CD4-positive, alpha-beta T cell treated with Interleukin-21 for 1 hour (primary cell): ENCODE results near the gene NEUROD6.

Source experiments
- DNase-seq: peaks from one replicate; pipeline ENCODE4 v3.0.0-alpha.2; 2020

The NEUROD6 gene

DNA sequence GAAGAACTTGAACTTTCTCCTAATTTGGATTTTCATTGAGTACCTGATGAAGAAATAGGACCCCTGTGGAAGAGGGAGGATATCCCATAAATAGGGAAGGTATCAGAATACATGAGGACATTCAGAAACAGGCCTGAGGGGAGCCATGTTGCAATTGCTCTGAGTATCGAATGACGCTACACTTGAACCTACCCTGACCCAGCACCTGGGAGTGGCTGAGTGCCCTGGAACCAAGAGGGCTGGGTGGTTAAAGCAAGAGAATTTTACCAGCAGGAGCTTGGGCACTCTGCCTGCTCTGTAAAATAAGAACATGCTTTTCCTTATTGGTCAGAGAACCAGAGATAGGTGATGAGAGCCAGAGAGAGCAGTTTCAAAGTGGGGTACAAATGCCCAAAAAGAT lies 7.2 kb downstream of the NEUROD6 start:
- DNase-seq = no peak

DNA sequence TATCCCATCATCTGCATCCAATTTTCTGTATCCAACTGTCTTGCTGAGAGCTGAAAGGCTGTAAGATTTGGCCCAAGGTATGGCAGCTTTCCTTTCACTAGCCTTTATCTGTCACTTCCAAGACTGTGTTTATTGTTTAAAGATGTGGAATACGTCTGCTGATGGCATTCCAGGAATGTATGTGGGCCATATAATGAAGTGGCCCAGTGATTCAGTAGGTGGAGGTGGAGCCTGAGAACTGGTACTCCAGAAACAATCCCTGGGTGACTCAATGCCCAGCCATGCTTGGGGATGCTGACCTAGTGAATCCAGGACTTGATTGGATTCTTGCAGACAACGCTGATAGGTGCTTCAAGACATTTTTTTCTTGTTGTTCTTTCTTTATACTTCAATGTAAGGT lies 13.5 kb downstream of the NEUROD6 start:
- no peak for DNase-seq

- DNase-seq = no peak
Measured at GRCh38 chr7:31326416-31326815, 14.1 kb downstream of the NEUROD6 start.

DNA sequence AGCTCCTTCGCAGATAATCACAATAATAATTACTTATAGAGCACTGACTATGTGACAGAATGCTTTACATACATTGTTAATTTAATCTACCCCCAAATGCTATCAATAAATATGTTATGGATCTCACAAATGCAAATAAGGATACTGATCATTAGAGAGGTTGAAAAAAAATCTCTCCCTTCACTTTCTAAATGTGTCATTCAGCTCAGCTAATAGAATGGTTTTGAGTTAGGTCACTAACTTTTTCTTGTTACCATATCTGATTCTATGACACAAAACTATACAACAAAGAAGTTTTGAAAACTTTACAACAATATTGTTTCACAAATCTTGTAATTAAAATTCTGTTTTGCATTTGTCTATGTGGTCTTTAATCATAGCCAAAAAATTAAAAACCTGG lies 17.4 kb downstream of the NEUROD6 start:
- no peak for DNase-seq

DNA sequence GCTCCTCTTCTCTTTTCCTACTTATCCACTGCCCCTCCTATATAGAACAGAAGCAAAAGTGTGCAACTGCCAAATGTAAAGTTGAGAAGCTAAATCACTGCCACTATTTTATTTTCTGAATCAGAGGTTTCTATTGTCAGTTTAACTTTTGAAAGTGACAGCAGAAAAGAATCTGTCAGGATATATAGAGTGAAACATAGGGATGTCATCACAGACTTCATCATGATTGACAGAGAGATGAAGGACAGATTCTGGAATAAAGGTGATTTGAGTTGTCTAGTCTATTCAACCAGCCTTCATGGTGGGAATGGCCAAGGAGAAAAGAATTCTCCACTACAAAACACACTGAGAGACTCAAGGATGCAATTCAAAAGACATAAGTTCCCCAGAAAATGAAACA lies 19.9 kb downstream of the NEUROD6 start:
- DNase-seq = no peak

- DNase-seq = no peak
Measured at GRCh38 chr7:31318313-31318712, 22.2 kb downstream of the NEUROD6 start.

DNA sequence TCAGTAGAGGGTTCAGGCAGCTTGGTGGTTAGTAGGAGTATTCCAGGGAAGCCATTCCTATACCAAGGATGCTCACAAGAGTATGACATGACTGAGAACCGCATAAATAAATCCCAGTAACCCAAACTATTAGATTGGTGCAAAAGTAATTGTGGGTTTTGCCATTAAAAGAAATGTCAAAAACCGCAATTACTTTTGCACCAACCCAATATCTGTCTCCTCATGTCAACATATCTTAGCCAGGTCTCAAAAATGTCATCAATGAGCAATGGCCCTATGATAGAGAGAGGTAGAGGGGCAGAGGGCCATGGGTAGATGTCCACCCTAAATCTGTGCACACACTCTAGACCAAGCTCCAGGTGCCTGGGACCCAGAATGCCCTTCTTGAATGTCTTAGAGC lies 23.6 kb downstream of the NEUROD6 start:
- DNase-seq = no peak

GRCh38 chr7:31315758-31316157 lies 24.8 kb downstream of the NEUROD6 start:
- DNase-seq = no peak

DNA sequence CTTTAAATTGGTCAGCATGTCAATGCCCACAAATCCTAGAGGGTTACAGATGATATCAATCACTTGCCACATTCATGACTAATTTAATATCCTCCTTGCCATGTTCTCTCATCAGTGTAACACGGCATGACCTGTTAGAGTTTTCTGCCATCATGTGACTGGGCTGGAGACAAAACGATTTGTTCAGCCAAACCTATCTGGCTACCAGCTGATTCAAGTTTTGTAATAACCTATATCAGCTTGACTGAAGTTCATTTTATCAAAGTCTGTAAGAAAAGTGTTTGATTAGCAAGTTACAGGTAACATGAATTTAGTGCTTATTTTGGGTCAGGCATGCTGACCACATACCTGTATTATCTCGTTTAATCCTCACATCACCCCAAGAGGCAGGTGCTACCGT lies 25.7 kb downstream of the NEUROD6 start:
- DNase-seq = no peak

- DNase-seq = no peak
Measured at GRCh38 chr7:31312889-31313288, 27.6 kb downstream of the NEUROD6 start.

GRCh38 chr7:31311552-31311951 lies 29.0 kb downstream of the NEUROD6 start:
- DNase-seq = no peak

- DNase-seq = no peak
Measured at GRCh38 chr7:31310321-31310935, 30.1 kb downstream of the NEUROD6 start.

DNA sequence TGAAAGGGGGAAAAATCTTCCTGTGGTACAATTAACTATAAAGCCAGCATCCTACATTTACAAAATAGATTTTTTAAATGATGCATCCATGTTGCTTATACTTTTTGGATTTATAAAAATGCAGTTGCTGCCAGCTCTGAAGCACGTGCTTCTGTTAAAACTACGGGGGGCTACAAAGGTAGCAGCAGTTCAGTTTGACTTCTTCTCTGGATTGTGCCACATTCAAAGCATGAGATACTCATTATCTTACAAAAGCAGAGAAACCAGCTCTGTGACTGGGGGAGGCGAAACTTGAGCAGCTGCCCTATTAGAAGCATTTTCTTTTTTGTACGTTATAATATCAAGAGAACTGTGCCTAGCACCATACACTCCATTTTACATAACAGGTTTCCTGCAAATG lies 31.1 kb downstream of the NEUROD6 start:
- DNase-seq = no peak

DNA sequence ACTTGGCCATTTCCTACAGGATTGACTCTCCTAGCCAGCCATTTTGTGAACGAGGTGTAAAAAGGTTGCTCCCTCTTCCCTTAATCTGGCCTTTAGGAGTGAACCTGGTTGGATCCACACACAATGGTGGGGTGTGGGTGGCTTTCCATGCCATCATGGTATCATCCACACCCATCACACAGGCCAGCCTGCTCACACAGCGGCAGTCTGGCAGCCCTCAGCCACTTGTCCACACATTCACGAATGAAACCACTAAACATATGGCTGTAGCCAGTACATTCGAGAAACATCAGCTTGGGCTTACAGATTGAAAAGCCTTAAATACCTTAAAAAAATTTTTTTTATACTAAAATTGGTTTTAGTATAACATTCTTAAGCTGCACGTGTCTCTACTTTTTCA lies 31.9 kb downstream of the NEUROD6 start:
- DNase-seq = no peak

DNA sequence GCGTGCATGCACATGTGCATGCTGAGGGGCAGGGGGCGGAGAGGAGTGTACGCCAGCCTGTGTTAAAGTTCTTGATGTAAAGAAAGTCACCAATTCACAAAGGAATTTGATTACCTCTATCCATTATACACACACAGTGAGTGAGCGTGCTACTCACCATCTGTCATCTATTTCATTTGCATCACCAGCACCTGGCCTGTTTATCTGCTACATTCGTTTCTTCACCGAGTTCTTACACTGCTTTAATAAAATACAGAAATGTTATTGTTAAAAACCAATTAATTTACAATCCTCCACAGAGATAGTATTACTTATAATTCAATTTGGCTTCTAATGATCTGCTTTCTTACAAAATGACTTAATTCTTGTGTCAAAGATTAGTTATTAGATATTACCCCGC lies 32.6 kb downstream of the NEUROD6 start:
- no peak for DNase-seq

GRCh38 chr7:31305260-31305659 lies 35.3 kb downstream of the NEUROD6 start:
- no peak for DNase-seq

- no peak for DNase-seq
Measured at GRCh38 chr7:31304446-31304845, 36.1 kb downstream of the NEUROD6 start.

DNA sequence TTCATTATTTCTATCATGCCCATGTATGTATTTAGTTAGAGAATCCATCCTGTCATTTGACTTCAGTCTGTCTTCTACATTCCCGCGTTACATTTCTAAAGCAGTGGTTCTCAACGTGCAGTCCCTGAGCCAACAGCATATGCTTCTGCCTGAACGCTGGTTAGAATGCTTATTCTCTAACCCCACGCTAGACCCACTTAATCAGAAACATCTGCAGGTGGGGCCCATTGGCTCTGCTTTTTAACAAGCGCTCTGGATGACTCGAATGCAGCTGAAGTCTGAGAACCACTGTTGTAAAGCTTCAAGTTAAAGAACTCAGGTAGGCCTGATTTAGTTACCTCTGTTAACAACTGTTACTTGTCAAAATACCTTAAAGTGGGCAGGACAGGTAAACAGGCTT lies 38.2 kb downstream of the NEUROD6 start:
- no peak for DNase-seq

DNA sequence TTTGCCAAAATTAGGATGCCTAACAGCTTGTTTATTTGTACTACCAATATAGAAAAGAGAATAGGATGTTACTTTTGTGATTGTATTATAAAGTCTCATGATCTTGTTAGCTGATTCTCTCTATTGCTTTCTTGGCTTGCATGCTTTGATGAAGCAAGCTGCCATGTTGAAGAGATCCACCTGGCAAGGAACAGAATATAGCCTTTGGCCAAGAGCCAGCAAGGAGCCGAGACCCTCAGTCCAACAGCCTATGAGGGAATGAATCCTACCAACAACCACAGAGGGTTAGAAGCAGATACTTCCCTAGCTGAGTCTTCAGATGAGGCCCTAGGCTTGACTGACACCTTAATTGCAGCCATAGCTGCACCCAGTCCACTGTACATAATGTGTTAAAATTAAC lies 41.2 kb downstream of the NEUROD6 start:
- no peak for DNase-seq

- no peak for DNase-seq
Measured at GRCh38 chr7:31290601-31291000, 49.9 kb downstream of the NEUROD6 start.
